ENCODE results near the gene CLTC.

DNA sequence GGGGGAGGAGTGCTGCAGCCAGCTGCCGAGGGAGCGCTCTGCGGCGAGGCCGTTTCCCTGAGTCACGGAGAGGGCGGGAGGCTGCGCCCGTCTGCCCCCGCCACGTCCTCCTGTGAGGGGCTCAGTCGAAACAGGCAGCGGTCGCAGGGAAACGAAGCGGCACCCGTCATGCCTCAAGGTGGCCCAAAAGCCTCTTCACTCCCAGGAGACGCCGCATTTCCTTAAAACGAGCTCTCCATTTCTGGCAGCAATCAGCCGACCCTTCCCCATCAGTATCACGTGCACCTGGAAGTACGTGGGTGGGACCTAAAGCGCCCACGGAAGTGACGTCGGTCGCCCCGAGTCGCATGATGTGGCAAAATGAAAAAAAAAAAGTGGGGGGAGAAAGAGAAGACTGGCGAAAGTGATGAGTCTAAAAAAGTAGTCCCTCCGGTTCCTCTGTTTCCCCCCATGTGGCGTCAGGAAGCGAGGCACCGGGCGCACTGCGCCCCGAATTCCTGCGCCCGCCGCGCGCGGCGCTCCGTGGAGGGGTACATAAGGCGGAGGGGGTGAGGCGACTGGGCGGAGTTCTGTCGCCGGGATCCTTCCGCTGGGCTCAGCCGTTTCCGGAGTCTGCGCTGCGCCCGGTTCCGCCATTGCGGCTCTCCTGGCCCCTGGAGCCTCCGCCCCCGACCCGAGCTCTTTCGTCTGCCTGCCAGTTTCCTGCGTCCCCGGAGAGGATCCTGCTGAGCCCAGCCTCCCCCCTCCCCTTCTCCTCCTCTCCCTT, at the start of gene CLTC:
- TF ChIP-seq, protein P1, sequence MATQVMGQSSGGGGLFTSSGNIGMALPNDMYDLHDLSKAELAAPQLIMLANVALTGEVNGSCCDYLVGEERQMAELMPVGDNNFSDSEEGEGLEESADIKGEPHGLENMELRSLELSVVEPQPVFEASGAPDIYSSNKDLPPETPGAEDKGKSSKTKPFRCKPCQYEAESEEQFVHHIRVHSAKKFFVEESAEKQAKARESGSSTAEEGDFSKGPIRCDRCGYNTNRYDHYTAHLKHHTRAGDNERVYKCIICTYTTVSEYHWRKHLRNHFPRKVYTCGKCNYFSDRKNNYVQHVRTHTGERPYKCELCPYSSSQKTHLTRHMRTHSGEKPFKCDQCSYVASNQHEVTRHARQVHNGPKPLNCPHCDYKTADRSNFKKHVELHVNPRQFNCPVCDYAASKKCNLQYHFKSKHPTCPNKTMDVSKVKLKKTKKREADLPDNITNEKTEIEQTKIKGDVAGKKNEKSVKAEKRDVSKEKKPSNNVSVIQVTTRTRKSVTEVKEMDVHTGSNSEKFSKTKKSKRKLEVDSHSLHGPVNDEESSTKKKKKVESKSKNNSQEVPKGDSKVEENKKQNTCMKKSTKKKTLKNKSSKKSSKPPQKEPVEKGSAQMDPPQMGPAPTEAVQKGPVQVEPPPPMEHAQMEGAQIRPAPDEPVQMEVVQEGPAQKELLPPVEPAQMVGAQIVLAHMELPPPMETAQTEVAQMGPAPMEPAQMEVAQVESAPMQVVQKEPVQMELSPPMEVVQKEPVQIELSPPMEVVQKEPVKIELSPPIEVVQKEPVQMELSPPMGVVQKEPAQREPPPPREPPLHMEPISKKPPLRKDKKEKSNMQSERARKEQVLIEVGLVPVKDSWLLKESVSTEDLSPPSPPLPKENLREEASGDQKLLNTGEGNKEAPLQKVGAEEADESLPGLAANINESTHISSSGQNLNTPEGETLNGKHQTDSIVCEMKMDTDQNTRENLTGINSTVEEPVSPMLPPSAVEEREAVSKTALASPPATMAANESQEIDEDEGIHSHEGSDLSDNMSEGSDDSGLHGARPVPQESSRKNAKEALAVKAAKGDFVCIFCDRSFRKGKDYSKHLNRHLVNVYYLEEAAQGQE (IDR thresholded peaks at IDR 0.05; ENCODE audit: insufficient read depth in 1 of 2, low read depth in 2 of 2, low read length in 2 of 2): peak; percentile 9 to 59; a peak in 1 of 4 replicates
- TF ChIP-seq POLR2AphosphoS5 (IDR thresholded peaks at IDR 0.05; ENCODE audit: low read depth, low read length): peak; percentile 97
- TF ChIP-seq TAF1 (IDR thresholded peaks at IDR 0.05; ENCODE audit: borderline replicate concordance, insufficient read depth, low read length): peak; percentile 99
- peak; percentile 95 for TF ChIP-seq FOXP2 (optimal IDR thresholded peaks at IDR 0.05; ENCODE audit: borderline replicate concordance, extremely low read depth, extremely low read length, insufficient read depth)
- no peak; the same call in 1 of the 2 replicates for TF ChIP-seq SIN3A (IDR thresholded peaks at IDR 0.05; ENCODE audit: borderline replicate concordance, insufficient read depth, low read length)
